Measurements from ENCODE around the gene FBXL19.

DNA sequence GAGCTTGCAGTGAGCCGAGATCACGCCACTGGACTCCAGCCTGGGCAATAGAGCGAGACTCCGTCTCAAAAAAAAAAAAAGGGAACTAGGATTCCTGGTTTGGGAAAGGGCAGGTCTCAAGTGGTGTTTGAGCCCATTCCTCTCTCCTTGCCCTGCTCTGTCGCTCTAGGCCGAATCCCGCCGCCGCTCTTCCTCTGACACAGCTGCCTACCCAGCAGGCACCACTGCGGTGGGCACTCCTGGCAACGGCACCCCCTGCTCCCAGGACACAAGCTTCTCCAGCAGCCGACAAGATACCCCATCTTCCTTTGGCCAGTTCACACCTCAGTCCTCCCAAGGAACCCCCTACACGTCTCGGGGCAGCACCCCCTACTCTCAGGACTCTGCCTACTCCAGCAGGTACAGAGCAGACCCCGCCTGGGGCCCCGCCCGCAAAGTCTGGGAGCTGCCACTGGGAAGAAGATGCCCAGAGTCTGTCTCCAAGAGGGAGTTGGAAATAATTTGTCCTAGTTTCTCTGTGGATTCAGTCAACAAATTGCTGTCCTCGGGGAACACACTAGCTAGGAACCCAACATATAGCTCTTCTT is 40.6 kb downstream of the FBXL19 start:
- TF ChIP-seq CTCF (conservative IDR thresholded peaks at IDR 0.05) (no peak), ZFX (IDR thresholded peaks at IDR 0.05) (no peak)
